Stimulated activated naive B cell treated with anti-CD40 and anti-IgM and Interleukin-4, amounts not matched to agents 10 μg/mL and 1 μg/mL and 100 μg/mL, for 72 hours (primary cell): ENCODE data around the gene HSPA12B.

ENCODE experiments used
- ATAC-seq, 2 donors: fragments of 150-1000 bp; cut with Tn5 transposase; replicated peaks; 2 replicates each; pipeline ENCODE4 v1.10.0; 2021; ENCODE audit warnings: moderate library complexity in 1 of 2
- DNase-seq: peaks from one replicate; pipeline ENCODE4 v3.0.0; 2021
- H3K27ac Mint-ChIP-seq: one replicate; pipeline ENCODE4 v1.8.0; 2022; ENCODE audit warnings: mild to moderate bottlenecking, mixed read lengths
- H3K27me3 Mint-ChIP-seq, 2 donors: one replicate each; pipeline ENCODE4 v1.8.0; 2022; ENCODE audit warnings: mixed read lengths in 2 of 2
- H3K36me3 Mint-ChIP-seq, 2 donors: one replicate each; pipeline ENCODE4 v1.8.0; 2022; ENCODE audit warnings: mixed read lengths in 2 of 2, mild to moderate bottlenecking in 1 of 2
- H3K4me1 Mint-ChIP-seq, 2 donors: one replicate each; pipeline ENCODE4 v1.8.0; 2022; ENCODE audit warnings: mixed read lengths in 2 of 2, mild to moderate bottlenecking in 1 of 2
- H3K4me3 Mint-ChIP-seq, 2 donors: one replicate each; pipeline ENCODE4 v1.8.0; 2022; ENCODE audit warnings: mild to moderate bottlenecking in 2 of 2, mixed read lengths in 2 of 2, moderate library complexity in 1 of 2
- H3K9me3 Mint-ChIP-seq, 2 donors: one replicate each; pipeline ENCODE4 v1.8.0; 2022; ENCODE audit warnings: mixed read lengths in 2 of 2, mild to moderate bottlenecking in 1 of 2

HSPA12B gene

GRCh38 chr20:3711484-3711941, 21.0 kb upstream of the HSPA12B start:
- Mint-ChIP-seq H3K4me1 (peaks cover 0 to 4% of the 10 kb centered on the region in 2 donors), H3K27ac (no peak overlapping the region), H3K27me3 (peaks cover 11 to 23% of the 10 kb centered on the region in 2 donors), H3K9me3 (no peaks in the 10 kb centered on the region), H3K4me3 (no peak overlapping the region), H3K36me3 (no peaks in the 10 kb centered on the region)
- DNase-seq: no peak
- ATAC-seq: no peak

- no peak within 1 kb of the TSS for H3K4me3 Mint-ChIP-seq
- H3K27me3 Mint-ChIP-seq: peaks cover 11 to 24% of the 10 kb centered on the region in 2 donors
- H3K27ac Mint-ChIP-seq: no peak within 1 kb of the TSS
- no peaks in the 10 kb centered on the region for H3K9me3 Mint-ChIP-seq
- peaks cover 0 to 4% of the 10 kb centered on the region in 2 donors for H3K4me1 Mint-ChIP-seq
- ATAC-seq (no peak), DNase-seq (no peak)
- no peaks in the 10 kb centered on the region for H3K36me3 Mint-ChIP-seq
Measured at GRCh38 chr20:3712279-3712873, 20.1 kb upstream of the HSPA12B start, which contains the start of gene SIGLEC1. Gene SIGLEC1, minus strand, starts transcription at chr20:3712600. Its CDS starts 5,472 bp downstream, at chr20:3707128.

- Mint-ChIP-seq H3K4me3 (no peak overlapping the region), H3K36me3 (no peaks in the 10 kb centered on the region), H3K9me3 (no peaks in the 10 kb centered on the region), H3K27me3 (peaks cover 18 to 19% of the 10 kb centered on the region in 2 donors), H3K4me1 (peaks cover 2 to 4% of the 10 kb centered on the region in 2 donors), H3K27ac (no peak overlapping the region)
- DNase-seq (no peak), ATAC-seq (no peak)
Measured at GRCh38 chr20:3714092-3714491, 18.4 kb upstream of the HSPA12B start.

GRCh38 chr20:3716195-3716834, 16.2 kb upstream of the HSPA12B start:
- H3K27ac Mint-ChIP-seq: no peak overlapping the region
- ATAC-seq: peak; percentile 83 to 90
- no peak overlapping the region for H3K4me3 Mint-ChIP-seq
- no peaks in the 10 kb centered on the region for H3K9me3 Mint-ChIP-seq
- peaks cover 29 to 30% of the 10 kb centered on the region in 2 donors for H3K27me3 Mint-ChIP-seq
- DNase-seq: peak; percentile 11
- peaks cover 9 to 15% of the 10 kb centered on the region in 2 donors for H3K4me1 Mint-ChIP-seq
- no peaks in the 10 kb centered on the region for H3K36me3 Mint-ChIP-seq

- Mint-ChIP-seq H3K27me3 (peaks cover 21 to 27% of the 10 kb centered on the region in 2 donors), H3K4me3 (no peak overlapping the region), H3K27ac (no peak overlapping the region), H3K4me1 (peaks cover 9 to 14% of the 10 kb centered on the region in 2 donors), H3K36me3 (no peaks in the 10 kb centered on the region), H3K9me3 (no peaks in the 10 kb centered on the region)
- ATAC-seq (no peak), DNase-seq (no peak)
Measured at GRCh38 chr20:3719046-3719445, 13.4 kb upstream of the HSPA12B start.

- no peak for ATAC-seq
- H3K9me3 Mint-ChIP-seq: peaks cover 0 to 3% of the 10 kb centered on the region in 2 donors
- H3K4me3 Mint-ChIP-seq: no peak overlapping the region
- no peaks in the 10 kb centered on the region for H3K36me3 Mint-ChIP-seq
- peaks cover 27 to 30% of the 10 kb centered on the region in 2 donors for H3K27me3 Mint-ChIP-seq
- H3K4me1 Mint-ChIP-seq: peaks cover 9 to 14% of the 10 kb centered on the region in 2 donors
- no peak for DNase-seq
- no peak overlapping the region for H3K27ac Mint-ChIP-seq
Measured at GRCh38 chr20:3720068-3720467, 12.4 kb upstream of the HSPA12B start.

- Mint-ChIP-seq H3K27me3 (peaks cover 27 to 30% of the 10 kb centered on the region in 2 donors), H3K36me3 (no peaks in the 10 kb centered on the region), H3K4me3 (no peak overlapping the region), H3K9me3 (peaks cover 0 to 3% of the 10 kb centered on the region in 2 donors), H3K4me1 (peaks cover 9 to 14% of the 10 kb centered on the region in 2 donors), H3K27ac (no peak overlapping the region)
- DNase-seq (no peak), ATAC-seq (no peak)
Measured at GRCh38 chr20:3720626-3721025, 11.9 kb upstream of the HSPA12B start.

- Mint-ChIP-seq H3K9me3 (peaks cover 0 to 3% of the 10 kb centered on the region in 2 donors), H3K4me1 (peaks cover 9 to 14% of the 10 kb centered on the region in 2 donors), H3K27me3 (peaks cover 34 to 36% of the 10 kb centered on the region in 2 donors), H3K4me3 (no peak overlapping the region), H3K36me3 (no peaks in the 10 kb centered on the region), H3K27ac (no peak overlapping the region)
- ATAC-seq (no peak), DNase-seq (no peak)
Measured at GRCh38 chr20:3721912-3722311, 10.6 kb upstream of the HSPA12B start.

GRCh38 chr20:3723284-3723683, 9.2 kb upstream of the HSPA12B start:
- Mint-ChIP-seq H3K4me3 (no peak overlapping the region), H3K27ac (no peak overlapping the region), H3K9me3 (peaks cover 0 to 3% of the 10 kb centered on the region in 2 donors), H3K27me3 (peaks cover 40 to 43% of the 10 kb centered on the region in 2 donors), H3K36me3 (no peaks in the 10 kb centered on the region), H3K4me1 (peaks cover 7 to 14% of the 10 kb centered on the region in 2 donors)
- ATAC-seq (no peak), DNase-seq (no peak)

GRCh38 chr20:3724356-3724755, 8.1 kb upstream of the HSPA12B start:
- ATAC-seq (no peak), DNase-seq (no peak)
- peaks cover 7 to 14% of the 10 kb centered on the region in 2 donors for H3K4me1 Mint-ChIP-seq
- H3K36me3 Mint-ChIP-seq: no peaks in the 10 kb centered on the region
- H3K27ac Mint-ChIP-seq: no peak overlapping the region
- H3K9me3 Mint-ChIP-seq: peaks cover 0 to 3% of the 10 kb centered on the region in 2 donors
- H3K4me3 Mint-ChIP-seq: no peak overlapping the region
- H3K27me3 Mint-ChIP-seq: peaks cover 44 to 47% of the 10 kb centered on the region in 2 donors

GRCh38 chr20:3727401-3728021, 5.0 kb upstream of the HSPA12B start:
- H3K4me1 Mint-ChIP-seq: peaks cover 0 to 8% of the 10 kb centered on the region in 2 donors
- H3K27me3 Mint-ChIP-seq: peaks cover 56% of the 10 kb centered on the region in 2 donors
- H3K27ac Mint-ChIP-seq: no peak overlapping the region
- no peak overlapping the region for H3K4me3 Mint-ChIP-seq
- no peak for ATAC-seq
- peaks cover 0 to 3% of the 10 kb centered on the region in 2 donors for H3K9me3 Mint-ChIP-seq
- no peak for DNase-seq
- H3K36me3 Mint-ChIP-seq: no peaks in the 10 kb centered on the region

- no peak overlapping the region for H3K27ac Mint-ChIP-seq
- H3K27me3 Mint-ChIP-seq: peaks cover 56 to 64% of the 10 kb centered on the region in 2 donors
- no peak for DNase-seq
- ATAC-seq: no peak
- no peak overlapping the region for H3K4me3 Mint-ChIP-seq
- H3K9me3 Mint-ChIP-seq: peaks cover 0 to 3% of the 10 kb centered on the region in 2 donors
- H3K36me3 Mint-ChIP-seq: no peaks in the 10 kb centered on the region
- H3K4me1 Mint-ChIP-seq: peaks cover 0 to 8% of the 10 kb centered on the region in 2 donors
Measured at GRCh38 chr20:3728354-3728753, 4.1 kb upstream of the HSPA12B start.

- Mint-ChIP-seq H3K9me3 (peaks cover 0 to 3% of the 10 kb centered on the region in 2 donors), H3K4me3 (no peak overlapping the region), H3K36me3 (no peaks in the 10 kb centered on the region), H3K27me3 (peaks cover 61 to 69% of the 10 kb centered on the region in 2 donors), H3K27ac (no peak overlapping the region), H3K4me1 (peaks cover 0 to 8% of the 10 kb centered on the region in 2 donors)
- ATAC-seq (no peak), DNase-seq (no peak)
Measured at GRCh38 chr20:3728876-3729275, 3.6 kb upstream of the HSPA12B start.

- H3K27ac Mint-ChIP-seq: no peak overlapping the region
- ATAC-seq (no peak), DNase-seq (no peak)
- no peak overlapping the region for H3K4me3 Mint-ChIP-seq
- H3K27me3 Mint-ChIP-seq: peaks cover 58 to 68% of the 10 kb centered on the region in 2 donors
- H3K36me3 Mint-ChIP-seq: no peaks in the 10 kb centered on the region
- peaks cover 0 to 8% of the 10 kb centered on the region in 2 donors for H3K4me1 Mint-ChIP-seq
- H3K9me3 Mint-ChIP-seq: no peaks in the 10 kb centered on the region
Measured at GRCh38 chr20:3729378-3729777, 3.1 kb upstream of the HSPA12B start.
